CD14-positive monocyte (primary cell): Measurements from ENCODE around the gene C9orf43. TPM values are rescaled to one million over a fixed set of nuclear protein-coding genes. Genes with fewer than 3 reads are reported as not detected.

Source experiments
- DNase-seq, 3 donors: peaks; one replicate each; pipeline ENCODE4 v3.0.0-alpha.2; 2011 to 2022
- H2AFZ ChIP-seq: 2 replicates; pipeline ENCODE4 v1.6.0; 2012; ENCODE audit warnings: mild to moderate bottlenecking, low read depth, low read length, inconsistent platforms; ENCODE audit not compliant: insufficient read depth, poor library complexity, severe bottlenecking
- H3K27ac ChIP-seq, 2 donors: 1 replicate in 1 of 2; 2 replicates in 1 of 2; pipeline ENCODE4 v1.5.1; 2012 to 2013; ENCODE audit warnings: low read length in 2 of 2, control low read depth in 1 of 2, inconsistent platforms in 1 of 2, low read depth in 1 of 2, mild to moderate bottlenecking in 1 of 2
- H3K27me3 ChIP-seq, 2 donors: one replicate each; pipeline versions ENCODE4 v1.6.0 to v1.6.1; 2011 to 2013; ENCODE audit warnings: low read length in 2 of 2; ENCODE audit not compliant: control insufficient read depth in 2 of 2, insufficient read depth in 2 of 2
- H3K36me3 ChIP-seq, 2 donors: replicated peaks in 1 of 2; 1 replicate in 1 of 2; 2 replicates in 1 of 2; pipeline versions ENCODE4 v1.5.1 to v1.6.1; 2012 to 2013; ENCODE audit warnings: low read length in 2 of 2, control low read depth in 1 of 2, inconsistent platforms in 1 of 2, mild to moderate bottlenecking in 1 of 2; ENCODE audit not compliant: insufficient read depth in 2 of 2, control insufficient read depth in 1 of 2
- H3K4me1 ChIP-seq, 2 donors: 1 replicate in 1 of 2; 2 replicates in 1 of 2; pipeline versions ENCODE4 v1.5.1 to v1.6.1; 2012 to 2013; ENCODE audit warnings: low read length in 2 of 2, control low read depth in 1 of 2, inconsistent platforms in 1 of 2, mild to moderate bottlenecking in 1 of 2, moderate library complexity in 1 of 2; ENCODE audit not compliant: insufficient read depth in 2 of 2, control insufficient read depth in 1 of 2
- H3K4me2 ChIP-seq: replicated peaks from 2 replicates; pipeline ENCODE3; 2012; ENCODE audit warnings: low read length, moderate library complexity, mild to moderate bottlenecking; ENCODE audit not compliant: poor library complexity, severe bottlenecking; ENCODE audit errors: extremely low read depth
- H3K4me3 ChIP-seq, 3 experiments: fragments of 200-600 bp in 1 of 3; sonication (generic) in 1 of 3; replicated peaks in 1 of 3; 1 replicate in 2 of 3; 2 replicates in 1 of 3; pipeline ENCODE4 v1.5.1; 2011 to 2013; ENCODE audit warnings: low read length in 3 of 3, mild to moderate bottlenecking in 3 of 3, control low read depth in 2 of 3, low read depth in 2 of 3, inconsistent platforms in 1 of 3, moderate library complexity in 1 of 3
- H3K79me2 ChIP-seq: 2 replicates; pipeline ENCODE4 v1.6.0; 2012; ENCODE audit warnings: mild to moderate bottlenecking, control low read depth, inconsistent platforms, low read length, moderate library complexity; ENCODE audit not compliant: insufficient read depth
- H3K9ac ChIP-seq: 2 replicates; pipeline ENCODE4 v1.6.0; 2017; ENCODE audit warnings: low read length, mild to moderate bottlenecking; ENCODE audit not compliant: insufficient read depth, poor library complexity, severe bottlenecking
- H3K9me3 ChIP-seq, 2 donors: replicated peaks in 1 of 2; 1 replicate in 1 of 2; 2 replicates in 1 of 2; pipeline versions ENCODE4 v1.5.1 to v1.6.1; 2012 to 2013; ENCODE audit warnings: low read length in 2 of 2, control low read depth in 1 of 2; ENCODE audit not compliant: control insufficient read depth in 1 of 2, insufficient read depth in 1 of 2
- H4K20me1 ChIP-seq: 2 replicates; pipeline ENCODE4 v1.6.0; 2012; ENCODE audit warnings: mild to moderate bottlenecking, low read length, control low read depth, moderate library complexity; ENCODE audit not compliant: insufficient read depth
- H3K27ac Mint-ChIP-seq, 7 donors: one replicate each; pipeline ENCODE4 v1.8.0; 2020; ENCODE audit warnings: mild to moderate bottlenecking in 7 of 7, mixed read lengths in 7 of 7, moderate library complexity in 6 of 7, inconsistent platforms in 2 of 7
- H3K27me3 Mint-ChIP-seq, 3 donors: one replicate each; pipeline ENCODE4 v1.8.0; 2021 to 2022; ENCODE audit warnings: low read depth in 3 of 3, mild to moderate bottlenecking in 3 of 3, mixed read lengths in 3 of 3, moderate library complexity in 3 of 3, inconsistent platforms in 1 of 3
- H3K36me3 Mint-ChIP-seq, 2 donors: one replicate each; pipeline ENCODE4 v1.8.0; 2020; ENCODE audit warnings: mixed read lengths in 2 of 2, inconsistent platforms in 1 of 2, mild to moderate bottlenecking in 1 of 2
- H3K4me1 Mint-ChIP-seq: one replicate; pipeline ENCODE4 v1.8.0; 2020; ENCODE audit warnings: mild to moderate bottlenecking, mixed read lengths
- H3K4me3 Mint-ChIP-seq, 2 donors: one replicate each; pipeline ENCODE4 v1.8.0; 2020; ENCODE audit warnings: mild to moderate bottlenecking in 2 of 2, mixed read lengths in 2 of 2, moderate library complexity in 1 of 2
- H3K9me3 Mint-ChIP-seq, 7 donors: one replicate each; pipeline ENCODE4 v1.8.0; 2020 to 2022; ENCODE audit warnings: mixed read lengths in 7 of 7, mild to moderate bottlenecking in 6 of 7, moderate library complexity in 6 of 7, inconsistent platforms in 2 of 7
- CTCF ChIP-seq: fragments of 200-600 bp; IDR thresholded peaks from one replicate; pipeline ENCODE4 v1.8.0; 2022; ENCODE audit warnings: antibody characterized with exemption, mild to moderate bottlenecking
- WGBS: methylation state at CpG from one replicate; pipeline ENCODE4 v1.1.5; 2013; ENCODE audit warnings: missing lambda C conversion rate; ENCODE audit not compliant: insufficient coverage; 5-methylcytosine and 5-hydroxymethylcytosine counted together
- intact Hi-C, 2 donors: fragments of 100-400 bp; cut with micrococcal nuclease; formaldehyde crosslinking; loops; one replicate each; pipeline versions ENCODE4 v1.15.0 to v1.15.1; 2023
- polyA plus RNA-seq, 3 donors: library from polyadenylated mRNA; depleted of rRNA in 1 of 3; unstranded in 2 of 3; stranded (reverse) in 1 of 3; fragments of 300-500 nt in 2 of 3; fragments of >200 nt in 1 of 3; fragmentation: Illumina TruSeq in 2 of 3; gene quantifications; 1 replicate in 2 of 3; 2 replicates in 1 of 3; pipeline ENCODE4 v1.2.3, GENCODE V29; 2012 to 2021

C9orf43 gene
- polyA plus RNA-seq, 3 donors, result 0.17 TPM; not detected in 2

- Histone ChIP-seq H3K9me3 (no peaks in the 10 kb centered on the region), H3K4me3 (no peak overlapping the region), H3K79me2 (no peaks in the 10 kb centered on the region), H3K4me2 (no peak overlapping the region), H3K27ac (no peak overlapping the region), H3K36me3 (peaks cover 56 to 71% of the 10 kb centered on the region in 2 donors), H3K9ac (no peak overlapping the region), H2AFZ (no peak overlapping the region), H4K20me1 (no peaks in the 10 kb centered on the region), H3K27me3 (no peaks in the 10 kb centered on the region), H3K4me1 (peaks cover 11 to 27% of the 10 kb centered on the region in 2 donors)
- Mint-ChIP-seq H3K27ac (no peak overlapping the region), H3K27me3 (peaks cover 0 to 5% (median 0%) of the 10 kb centered on the region in 3 donors), H3K36me3 (peaks cover 76 to 91% of the 10 kb centered on the region in 2 donors), H3K9me3 (peaks cover 0 to 5% (median 0%) of the 10 kb centered on the region in 7 donors), H3K4me3 (no peak overlapping the region), H3K4me1 (peaks cover 23% of the 10 kb centered on the region)
- WGBS, result 98% methylated on average over 11 of the region's 11 CpGs
- DNase-seq, result no peak
- TF ChIP-seq CTCF, result no peak
- intact Hi-C loops, result no loop called here
These were observed 21.1 kb upstream of the C9orf43 start for GRCh38 chr9:113389451-113389850.

GRCh38 chr9:113390192-113390960 is 20.2 kb upstream of the C9orf43 start:
- no peak overlapping the region for H3K27ac ChIP-seq
- Mint-ChIP-seq H3K27ac (peak overlapping the region in 1 of 7 donors; percentile 46), H3K27me3 (peaks cover 0 to 5% (median 0%) of the 10 kb centered on the region in 3 donors), H3K36me3 (peaks cover 84 to 91% of the 10 kb centered on the region in 2 donors), H3K4me3 (no peak overlapping the region), H3K9me3 (peaks cover 0 to 5% (median 0%) of the 10 kb centered on the region in 7 donors), H3K4me1 (peaks cover 18% of the 10 kb centered on the region)
- no peak for TF ChIP-seq CTCF
- intact Hi-C loops, result no loop called here
- peaks cover 58 to 80% of the 10 kb centered on the region in 2 donors for H3K36me3 ChIP-seq
- H3K9me3 ChIP-seq, result no peaks in the 10 kb centered on the region
- no peak overlapping the region for H2AFZ ChIP-seq
- H3K27me3 ChIP-seq, result no peaks in the 10 kb centered on the region
- H3K4me1 ChIP-seq, result peaks cover 11 to 18% of the 10 kb centered on the region in 2 donors
- H4K20me1 ChIP-seq, result no peaks in the 10 kb centered on the region
- H3K4me2 ChIP-seq, result no peak overlapping the region
- H3K9ac ChIP-seq, result no peak overlapping the region
- H3K79me2 ChIP-seq, result peaks cover 6% of the 10 kb centered on the region
- no peak for DNase-seq
- WGBS, result over 99% methylated on average over 13 of the region's 17 CpGs
- H3K4me3 ChIP-seq, result no peak overlapping the region
